HepG2 (cell line): ENCODE measurements around the gene JSRP1. TPM values are rescaled to one million over a fixed set of nuclear protein-coding genes. Genes with fewer than 3 reads are reported as not detected.

Source experiments
- ELF3 ChIP-seq: IDR thresholded peaks from 2 replicates; pipeline ENCODE4 v1.6.1; 2016; ENCODE audit warnings: missing genetic modification reagents, missing compliant biosample characterization
- NCOA1 ChIP-seq: sonication (generic); formaldehyde crosslinking; IDR thresholded peaks from 2 replicates; pipeline ENCODE4 v1.9.0; 2021; ENCODE audit warnings: missing genetic modification reagents
- POGZ ChIP-seq: sonication (generic); formaldehyde crosslinking; IDR thresholded peaks from 2 replicates; pipeline ENCODE4 v1.4.0; 2020; ENCODE audit warnings: mild to moderate bottlenecking, missing genetic modification reagents
- POLR2AphosphoS2 ChIP-seq: IDR thresholded peaks from 2 replicates; pipeline ENCODE4 v1.6.1; 2011; ENCODE audit warnings: low read depth, low read length, improper control_type of control experiment
- POLR2G ChIP-seq: fragments of 200-400 bp; formaldehyde crosslinking; IDR thresholded peaks from 2 replicates; pipeline ENCODE4 v1.6.1; 2018; ENCODE audit warnings: mild to moderate bottlenecking, low read depth, low read length, moderate library complexity
- TBX3 ChIP-seq: fragments of 450-650 bp; IDR thresholded peaks from 2 replicates; pipeline ENCODE4 v1.6.1; 2017; ENCODE audit warnings: antibody characterized with exemption, mild to moderate bottlenecking, inconsistent platforms, borderline replicate concordance
- TRAFD1 ChIP-seq: sonication (generic); formaldehyde crosslinking; IDR thresholded peaks from 2 replicates; pipeline ENCODE4 v1.5.1; 2020; ENCODE audit warnings: missing genetic modification reagents, mild to moderate bottlenecking, borderline replicate concordance
- USF2 ChIP-seq, 2 experiments: sonication (generic) in 1 of 2; formaldehyde crosslinking in 1 of 2; IDR thresholded peaks; 2 replicates each; pipeline versions ENCODE4 v1.5.1 to v1.6.1; 2011 to 2020; ENCODE audit warnings: borderline replicate concordance in 1 of 2, low read depth in 1 of 2, low read length in 1 of 2, mild to moderate bottlenecking in 1 of 2, missing genetic modification reagents in 1 of 2, moderate library complexity in 1 of 2
- ZGPAT ChIP-seq: IDR thresholded peaks from 2 replicates; pipeline ENCODE4 v1.6.1; 2016; ENCODE audit warnings: mild to moderate bottlenecking
- ZMYM3 ChIP-seq: sonication (generic); formaldehyde crosslinking; IDR thresholded peaks from 2 replicates; pipeline ENCODE4 v1.5.1; 2020; ENCODE audit warnings: mild to moderate bottlenecking, missing genetic modification reagents
- ZNF180 ChIP-seq: sonication (generic); formaldehyde crosslinking; IDR thresholded peaks from 2 replicates; pipeline ENCODE4 v1.4.0; 2020; ENCODE audit warnings: low read depth, missing genetic modification reagents, borderline replicate concordance
- ZNF644 ChIP-seq: IDR thresholded peaks from 2 replicates; pipeline ENCODE4 v1.6.1; 2016; ENCODE audit warnings: low read depth
- ZNF816 ChIP-seq: sonication (generic); formaldehyde crosslinking; IDR thresholded peaks from 2 replicates; pipeline ENCODE4 v1.8.0; 2022; ENCODE audit warnings: missing genetic modification reagents, mild to moderate bottlenecking, borderline replicate concordance
- polyA plus RNA-seq, 8 experiments: library from polyadenylated mRNA; depleted of rRNA in 3 of 8; stranded (reverse) in 7 of 8; unstranded in 1 of 8; fragments of >200 nt; fragmentation: Illumina TruSeq in 4 of 8; extraction: Trizol in 4 of 8; gene quantifications; 2 replicates each; pipeline versions ENCODE4 v1.2.1 to v1.2.3, GENCODE V29; 2011 to 2016; ENCODE audit warnings: low read depth in 4 of 8, missing spikeins in 1 of 8, mixed read lengths in 1 of 8; ENCODE audit not compliant: insufficient read depth in 1 of 8
- total RNA-seq, 5 experiments: library from RNA; depleted of rRNA; stranded (reverse); fragments of >200 nt; fragmentation: Illumina TruSeq; extraction: Trizol; gene quantifications; 2 replicates each; pipeline ENCODE4 v1.2.3, GENCODE V29; 2016; ENCODE audit warnings: low read depth in 1 of 5
- TF ChIP-seq, protein P1 (sequence below): fragments of 450-650 bp; IDR thresholded peaks from 2 replicates; pipeline ENCODE4 v1.6.1; 2017
- TF ChIP-seq, protein P2 (sequence below): sonication (generic); formaldehyde crosslinking; IDR thresholded peaks from 2 replicates; pipeline ENCODE4 v1.8.0; 2022; ENCODE audit warnings: mild to moderate bottlenecking, missing genetic modification reagents
- TF ChIP-seq, protein P3 (sequence below): sonication (generic); formaldehyde crosslinking; IDR thresholded peaks from 2 replicates; pipeline ENCODE4 v1.4.0; 2020; ENCODE audit warnings: missing genetic modification reagents

Gene JSRP1
- total and polyA plus RNA-seq, 2 of the 13 experiments (the other 11 are each of a cell fraction or from before 2014, with no cell fraction given), result 0.16 to 0.38 TPM

DNA sequence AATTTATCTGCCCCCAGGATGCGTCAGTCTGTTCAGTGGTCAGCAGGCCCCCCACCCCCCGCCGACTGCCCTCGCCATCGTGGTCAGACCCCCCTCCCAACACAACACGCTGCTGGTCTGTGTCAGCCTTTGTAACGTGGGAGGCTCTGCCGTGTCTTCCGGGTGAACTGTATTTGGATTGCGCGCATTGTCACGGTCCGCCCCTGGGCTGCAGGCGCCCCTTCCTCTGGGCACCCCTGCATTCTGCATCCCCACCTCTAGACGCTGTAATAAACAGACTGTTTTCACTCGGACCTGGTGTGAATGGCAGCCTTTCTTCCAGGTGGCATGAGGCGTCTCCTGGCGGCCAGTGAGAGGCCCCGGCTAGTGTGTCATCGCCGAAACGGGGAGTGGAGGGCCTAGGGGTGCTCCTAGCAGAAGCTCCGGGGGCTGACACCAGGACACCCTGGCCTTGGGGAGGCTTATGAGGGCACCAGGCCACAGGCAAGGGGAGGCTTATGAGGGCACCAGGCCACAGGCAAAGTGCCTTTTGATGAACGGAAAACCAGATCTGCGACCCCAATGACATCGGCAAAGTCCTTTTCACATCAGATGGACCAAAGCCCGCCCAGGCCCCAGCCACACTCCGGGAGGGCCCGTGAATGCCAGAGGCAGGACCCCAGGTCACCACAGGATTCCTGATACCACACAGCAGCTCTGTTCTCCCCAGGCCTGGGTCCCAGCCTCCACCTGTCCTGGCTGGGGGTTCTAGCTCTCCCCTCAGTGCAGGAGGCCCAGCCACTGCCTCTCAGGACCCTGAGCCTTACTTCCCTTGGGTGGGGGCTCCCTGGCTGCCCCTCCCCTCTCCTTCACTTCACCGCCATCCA, 23.7 kb downstream of the JSRP1 start (continued):
- TF ChIP-seq USF2 (IDR thresholded peaks at IDR 0.05; ENCODE audit: low read depth, low read length) (no peak), USF2 (CRISPR knock-in tag; IDR thresholded peaks at IDR 0.05; ENCODE audit: borderline replicate concordance) (no peak), ZGPAT (CRISPR knock-in tag) (no peak), POLR2AphosphoS2 (0 out of 2 replicates have a peak, but pooled peaks have one; percentile 6), POLR2G (peak; percentile 51; the same call in 1 of the 2 replicates), ELF3 (CRISPR knock-in tag) (no peak), POGZ (CRISPR knock-in tag) (no peak), TBX3 (no peak), ZNF180 (no peak), TRAFD1 (CRISPR knock-in tag) (no peak), ZNF644 (CRISPR knock-in tag) (no peak), NCOA1 (CRISPR knock-in tag) (no peak), ZNF816 (CRISPR knock-in tag) (no peak), ZMYM3 (CRISPR knock-in tag) (no peak)
- TF ChIP-seq, protein P1, sequence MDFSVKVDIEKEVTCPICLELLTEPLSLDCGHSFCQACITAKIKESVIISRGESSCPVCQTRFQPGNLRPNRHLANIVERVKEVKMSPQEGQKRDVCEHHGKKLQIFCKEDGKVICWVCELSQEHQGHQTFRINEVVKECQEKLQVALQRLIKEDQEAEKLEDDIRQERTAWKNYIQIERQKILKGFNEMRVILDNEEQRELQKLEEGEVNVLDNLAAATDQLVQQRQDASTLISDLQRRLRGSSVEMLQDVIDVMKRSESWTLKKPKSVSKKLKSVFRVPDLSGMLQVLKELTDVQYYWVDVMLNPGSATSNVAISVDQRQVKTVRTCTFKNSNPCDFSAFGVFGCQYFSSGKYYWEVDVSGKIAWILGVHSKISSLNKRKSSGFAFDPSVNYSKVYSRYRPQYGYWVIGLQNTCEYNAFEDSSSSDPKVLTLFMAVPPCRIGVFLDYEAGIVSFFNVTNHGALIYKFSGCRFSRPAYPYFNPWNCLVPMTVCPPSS, result no peak
- TF ChIP-seq, protein P2, sequence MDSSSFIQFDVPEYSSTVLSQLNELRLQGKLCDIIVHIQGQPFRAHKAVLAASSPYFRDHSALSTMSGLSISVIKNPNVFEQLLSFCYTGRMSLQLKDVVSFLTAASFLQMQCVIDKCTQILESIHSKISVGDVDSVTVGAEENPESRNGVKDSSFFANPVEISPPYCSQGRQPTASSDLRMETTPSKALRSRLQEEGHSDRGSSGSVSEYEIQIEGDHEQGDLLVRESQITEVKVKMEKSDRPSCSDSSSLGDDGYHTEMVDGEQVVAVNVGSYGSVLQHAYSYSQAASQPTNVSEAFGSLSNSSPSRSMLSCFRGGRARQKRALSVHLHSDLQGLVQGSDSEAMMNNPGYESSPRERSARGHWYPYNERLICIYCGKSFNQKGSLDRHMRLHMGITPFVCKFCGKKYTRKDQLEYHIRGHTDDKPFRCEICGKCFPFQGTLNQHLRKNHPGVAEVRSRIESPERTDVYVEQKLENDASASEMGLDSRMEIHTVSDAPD (CRISPR knock-in tag), result no peak
- TF ChIP-seq, protein P3, sequence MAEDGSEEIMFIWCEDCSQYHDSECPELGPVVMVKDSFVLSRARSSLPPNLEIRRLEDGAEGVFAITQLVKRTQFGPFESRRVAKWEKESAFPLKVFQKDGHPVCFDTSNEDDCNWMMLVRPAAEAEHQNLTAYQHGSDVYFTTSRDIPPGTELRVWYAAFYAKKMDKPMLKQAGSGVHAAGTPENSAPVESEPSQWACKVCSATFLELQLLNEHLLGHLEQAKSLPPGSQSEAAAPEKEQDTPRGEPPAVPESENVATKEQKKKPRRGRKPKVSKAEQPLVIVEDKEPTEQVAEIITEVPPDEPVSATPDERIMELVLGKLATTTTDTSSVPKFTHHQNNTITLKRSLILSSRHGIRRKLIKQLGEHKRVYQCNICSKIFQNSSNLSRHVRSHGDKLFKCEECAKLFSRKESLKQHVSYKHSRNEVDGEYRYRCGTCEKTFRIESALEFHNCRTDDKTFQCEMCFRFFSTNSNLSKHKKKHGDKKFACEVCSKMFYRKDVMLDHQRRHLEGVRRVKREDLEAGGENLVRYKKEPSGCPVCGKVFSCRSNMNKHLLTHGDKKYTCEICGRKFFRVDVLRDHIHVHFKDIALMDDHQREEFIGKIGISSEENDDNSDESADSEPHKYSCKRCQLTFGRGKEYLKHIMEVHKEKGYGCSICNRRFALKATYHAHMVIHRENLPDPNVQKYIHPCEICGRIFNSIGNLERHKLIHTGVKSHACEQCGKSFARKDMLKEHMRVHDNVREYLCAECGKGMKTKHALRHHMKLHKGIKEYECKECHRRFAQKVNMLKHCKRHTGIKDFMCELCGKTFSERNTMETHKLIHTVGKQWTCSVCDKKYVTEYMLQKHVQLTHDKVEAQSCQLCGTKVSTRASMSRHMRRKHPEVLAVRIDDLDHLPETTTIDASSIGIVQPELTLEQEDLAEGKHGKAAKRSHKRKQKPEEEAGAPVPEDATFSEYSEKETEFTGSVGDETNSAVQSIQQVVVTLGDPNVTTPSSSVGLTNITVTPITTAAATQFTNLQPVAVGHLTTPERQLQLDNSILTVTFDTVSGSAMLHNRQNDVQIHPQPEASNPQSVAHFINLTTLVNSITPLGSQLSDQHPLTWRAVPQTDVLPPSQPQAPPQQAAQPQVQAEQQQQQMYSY (CRISPR knock-in tag), result no peak
